Ishikawa (cell line): ENCODE results near the gene HBP1.

Experiments
- CEBPB ChIP-seq: IDR thresholded peaks from 2 replicates; pipeline ENCODE4 v1.6.1; 2012
- CREB1 ChIP-seq: IDR thresholded peaks from 2 replicates; pipeline ENCODE4 v1.6.1; 2012; ENCODE audit warnings: low read depth
- EP300 ChIP-seq: IDR thresholded peaks from 2 replicates; pipeline ENCODE4 v1.6.1; 2012; ENCODE audit warnings: borderline replicate concordance
- FOXM1 ChIP-seq: IDR thresholded peaks from 2 replicates; pipeline ENCODE4 v1.6.1; 2012; ENCODE audit warnings: low read depth, borderline replicate concordance
- TAF1 ChIP-seq: IDR thresholded peaks from 2 replicates; pipeline ENCODE4 v1.6.1; 2012; ENCODE audit warnings: low read depth, mild to moderate bottlenecking
- TCF12 ChIP-seq: IDR thresholded peaks from 2 replicates; pipeline ENCODE4 v1.6.1; 2012; ENCODE audit warnings: low read depth
- YY1 ChIP-seq: IDR thresholded peaks from 2 replicates; pipeline ENCODE4 v1.6.1; 2012; ENCODE audit warnings: low read depth
- TF ChIP-seq, protein P1 (sequence below): IDR thresholded peaks from 2 replicates; pipeline ENCODE4 v1.6.1; 2012; ENCODE audit warnings: low read depth, mild to moderate bottlenecking
- TF ChIP-seq, protein P2 (sequence below): IDR thresholded peaks from 2 replicates; pipeline ENCODE4 v1.6.1; 2012
- TF ChIP-seq, protein P3 (sequence below): IDR thresholded peaks from 2 replicates; pipeline ENCODE4 v1.6.1; 2012

DNA sequence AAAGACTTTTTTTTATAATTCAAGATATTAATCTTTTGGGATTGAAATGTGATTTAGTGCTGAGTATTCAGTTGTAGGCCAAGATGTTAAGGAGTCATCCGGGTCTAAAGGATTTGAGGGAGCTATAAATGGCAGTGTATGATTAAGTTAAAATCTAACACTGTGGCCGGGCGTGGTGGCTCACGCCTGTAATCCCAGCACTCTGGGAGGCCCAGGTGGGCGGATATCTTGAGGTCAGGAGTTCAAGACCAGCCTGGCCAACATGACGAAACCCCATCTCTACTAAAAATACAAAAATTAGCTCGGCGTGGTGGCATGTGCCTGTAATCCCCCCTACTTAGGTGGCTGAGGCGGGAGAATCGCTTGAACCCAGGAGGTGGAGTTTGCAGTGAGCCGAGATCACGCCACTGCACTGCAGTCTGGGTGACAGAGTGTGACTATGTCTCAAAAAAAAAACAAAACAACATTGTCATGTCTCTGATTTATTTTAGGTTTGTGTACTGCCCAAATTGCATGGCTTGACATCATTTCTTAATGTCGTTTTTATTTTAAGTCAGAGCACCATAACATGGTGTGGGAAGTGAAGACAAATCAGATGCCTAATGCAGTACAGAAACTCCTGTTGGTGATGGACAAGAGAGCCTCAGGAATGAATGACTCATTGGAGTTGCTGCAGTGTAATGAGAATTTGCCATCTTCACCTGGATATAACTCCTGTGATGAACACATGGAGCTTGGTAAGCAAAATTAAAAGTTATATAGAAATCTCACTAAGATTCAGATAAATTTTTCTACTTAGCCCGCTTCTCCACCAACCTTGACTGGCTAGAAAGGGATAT is 10.7 kb downstream of the HBP1 start:
- no peak for TF ChIP-seq CEBPB
- TF ChIP-seq, protein P1, sequence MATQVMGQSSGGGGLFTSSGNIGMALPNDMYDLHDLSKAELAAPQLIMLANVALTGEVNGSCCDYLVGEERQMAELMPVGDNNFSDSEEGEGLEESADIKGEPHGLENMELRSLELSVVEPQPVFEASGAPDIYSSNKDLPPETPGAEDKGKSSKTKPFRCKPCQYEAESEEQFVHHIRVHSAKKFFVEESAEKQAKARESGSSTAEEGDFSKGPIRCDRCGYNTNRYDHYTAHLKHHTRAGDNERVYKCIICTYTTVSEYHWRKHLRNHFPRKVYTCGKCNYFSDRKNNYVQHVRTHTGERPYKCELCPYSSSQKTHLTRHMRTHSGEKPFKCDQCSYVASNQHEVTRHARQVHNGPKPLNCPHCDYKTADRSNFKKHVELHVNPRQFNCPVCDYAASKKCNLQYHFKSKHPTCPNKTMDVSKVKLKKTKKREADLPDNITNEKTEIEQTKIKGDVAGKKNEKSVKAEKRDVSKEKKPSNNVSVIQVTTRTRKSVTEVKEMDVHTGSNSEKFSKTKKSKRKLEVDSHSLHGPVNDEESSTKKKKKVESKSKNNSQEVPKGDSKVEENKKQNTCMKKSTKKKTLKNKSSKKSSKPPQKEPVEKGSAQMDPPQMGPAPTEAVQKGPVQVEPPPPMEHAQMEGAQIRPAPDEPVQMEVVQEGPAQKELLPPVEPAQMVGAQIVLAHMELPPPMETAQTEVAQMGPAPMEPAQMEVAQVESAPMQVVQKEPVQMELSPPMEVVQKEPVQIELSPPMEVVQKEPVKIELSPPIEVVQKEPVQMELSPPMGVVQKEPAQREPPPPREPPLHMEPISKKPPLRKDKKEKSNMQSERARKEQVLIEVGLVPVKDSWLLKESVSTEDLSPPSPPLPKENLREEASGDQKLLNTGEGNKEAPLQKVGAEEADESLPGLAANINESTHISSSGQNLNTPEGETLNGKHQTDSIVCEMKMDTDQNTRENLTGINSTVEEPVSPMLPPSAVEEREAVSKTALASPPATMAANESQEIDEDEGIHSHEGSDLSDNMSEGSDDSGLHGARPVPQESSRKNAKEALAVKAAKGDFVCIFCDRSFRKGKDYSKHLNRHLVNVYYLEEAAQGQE = no peak
- TF ChIP-seq EP300 = no peak
- TF ChIP-seq, protein P2, sequence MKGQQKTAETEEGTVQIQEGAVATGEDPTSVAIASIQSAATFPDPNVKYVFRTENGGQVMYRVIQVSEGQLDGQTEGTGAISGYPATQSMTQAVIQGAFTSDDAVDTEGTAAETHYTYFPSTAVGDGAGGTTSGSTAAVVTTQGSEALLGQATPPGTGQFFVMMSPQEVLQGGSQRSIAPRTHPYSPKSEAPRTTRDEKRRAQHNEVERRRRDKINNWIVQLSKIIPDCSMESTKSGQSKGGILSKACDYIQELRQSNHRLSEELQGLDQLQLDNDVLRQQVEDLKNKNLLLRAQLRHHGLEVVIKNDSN = no peak
- no peak for TF ChIP-seq TCF12
- TF ChIP-seq, protein P3, sequence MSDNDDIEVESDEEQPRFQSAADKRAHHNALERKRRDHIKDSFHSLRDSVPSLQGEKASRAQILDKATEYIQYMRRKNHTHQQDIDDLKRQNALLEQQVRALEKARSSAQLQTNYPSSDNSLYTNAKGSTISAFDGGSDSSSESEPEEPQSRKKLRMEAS = no peak
- no peak for TF ChIP-seq CREB1
- no peak for TF ChIP-seq TAF1
- no peak for TF ChIP-seq FOXM1
- no peak for TF ChIP-seq YY1
